Stimulated activated CD4-positive, alpha-beta T cell treated with anti-CD3 and anti-CD28 coated beads, Interleukin-12 subunit alpha, Interleukin-12 subunit beta, amount 100 ng/mL, for 4 hours (primary cell): Measurements from ENCODE around the gene POU3F1.

Experiments used
- DNase-seq: peaks from one replicate; pipeline ENCODE4 v3.0.0-alpha.2; 2020

Gene POU3F1

GRCh38 chr1:38073534-38074301 lies 27.1 kb upstream of the POU3F1 start:
- no peak for DNase-seq

- DNase-seq, result no peak
These were observed 26.3 kb upstream of the POU3F1 start for GRCh38 chr1:38072858-38073257.

GRCh38 chr1:38071312-38072256 lies 25.0 kb upstream of the POU3F1 start:
- no peak for DNase-seq

- DNase-seq, result no peak
These were observed 22.4 kb upstream of the POU3F1 start for GRCh38 chr1:38068980-38069340.

- DNase-seq, result no peak
These were observed 21.8 kb upstream of the POU3F1 start for GRCh38 chr1:38068220-38068979.

- no peak for DNase-seq
These were observed 17.8 kb upstream of the POU3F1 start for GRCh38 chr1:38064197-38064903.

GRCh38 chr1:38063616-38064015 lies 17.0 kb upstream of the POU3F1 start:
- DNase-seq, result no peak

- no peak for DNase-seq
These were observed 16.0 kb upstream of the POU3F1 start for GRCh38 chr1:38062361-38063288.

- DNase-seq, result no peak
These were observed 15.3 kb upstream of the POU3F1 start for GRCh38 chr1:38061883-38062328.

GRCh38 chr1:38061290-38061689 lies 14.7 kb upstream of the POU3F1 start:
- no peak for DNase-seq

- DNase-seq, result no peak
These were observed 13.9 kb upstream of the POU3F1 start for GRCh38 chr1:38060498-38060897.

GRCh38 chr1:38059635-38060250 lies 13.2 kb upstream of the POU3F1 start:
- DNase-seq, result no peak

GRCh38 chr1:38055965-38056364 lies 9.4 kb upstream of the POU3F1 start:
- no peak for DNase-seq

GRCh38 chr1:38055398-38055797 lies 8.8 kb upstream of the POU3F1 start:
- no peak for DNase-seq

- DNase-seq, result no peak
These were observed 7.0 kb upstream of the POU3F1 start for GRCh38 chr1:38053416-38054091.

- DNase-seq, result no peak
These were observed 6.3 kb upstream of the POU3F1 start for GRCh38 chr1:38052750-38053415.

GRCh38 chr1:38051079-38051543 lies 4.5 kb upstream of the POU3F1 start:
- DNase-seq, result no peak

- DNase-seq, result no peak
These were observed 3.9 kb upstream of the POU3F1 start for GRCh38 chr1:38050397-38051078.

GRCh38 chr1:38047603-38048141 lies 1.1 kb upstream of the POU3F1 start:
- no peak for DNase-seq
